GM03348 (cell line): ENCODE results near the gene DNAH17.
A peak's percentile ranks its signal among the peaks of the same experiment; 100 is the strongest.

Experiments
- DNase-seq: peaks from one replicate; pipeline ENCODE4 v3.0.0; 2012; ENCODE audit warnings: low spot score

DNAH17 gene

DNA sequence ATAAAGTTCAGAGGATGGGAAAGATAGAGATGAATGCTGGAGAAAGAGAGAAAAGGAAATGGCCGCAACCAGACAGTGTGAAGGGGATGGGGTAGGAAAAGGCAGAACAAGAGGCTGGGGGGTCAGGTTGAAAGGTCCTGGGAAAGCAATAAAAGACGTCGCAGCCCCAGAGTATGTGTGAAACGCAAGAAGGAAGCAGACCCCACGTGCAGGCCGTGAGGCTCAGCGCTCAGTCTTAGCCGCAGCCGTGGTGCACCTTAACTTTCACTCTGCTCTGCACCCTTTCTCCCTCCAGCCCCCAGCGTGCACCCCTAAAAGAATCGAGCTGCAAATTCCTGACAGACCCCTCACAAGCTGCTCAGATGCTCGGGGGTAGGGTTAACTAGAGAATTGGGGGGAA is 1.9 kb downstream of the DNAH17 start:
- no peak for DNase-seq

DNA sequence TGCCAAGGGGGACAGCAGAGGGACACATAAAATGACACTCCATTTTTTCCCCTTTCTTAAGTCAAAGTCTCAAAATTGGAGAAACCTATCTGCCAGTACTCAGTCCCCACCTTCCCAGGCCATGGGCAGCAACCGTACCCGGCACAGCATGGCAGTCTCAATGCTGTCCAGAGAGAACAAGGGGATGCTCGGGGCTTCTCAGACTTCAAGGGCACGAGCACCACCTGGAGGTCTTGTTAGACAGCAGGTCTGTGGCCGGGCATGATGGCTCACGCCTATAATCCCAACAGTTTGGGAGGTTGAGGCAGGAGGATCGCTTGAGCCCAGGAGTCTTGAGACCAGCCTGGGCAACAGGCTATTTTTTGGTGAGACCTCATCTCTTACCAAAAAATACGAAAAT is 3.2 kb downstream of the DNAH17 start:
- DNase-seq, result no peak

GRCh38 chr17:78572239-78573205 is 4.7 kb downstream of the DNAH17 start:
- no peak for DNase-seq

DNA sequence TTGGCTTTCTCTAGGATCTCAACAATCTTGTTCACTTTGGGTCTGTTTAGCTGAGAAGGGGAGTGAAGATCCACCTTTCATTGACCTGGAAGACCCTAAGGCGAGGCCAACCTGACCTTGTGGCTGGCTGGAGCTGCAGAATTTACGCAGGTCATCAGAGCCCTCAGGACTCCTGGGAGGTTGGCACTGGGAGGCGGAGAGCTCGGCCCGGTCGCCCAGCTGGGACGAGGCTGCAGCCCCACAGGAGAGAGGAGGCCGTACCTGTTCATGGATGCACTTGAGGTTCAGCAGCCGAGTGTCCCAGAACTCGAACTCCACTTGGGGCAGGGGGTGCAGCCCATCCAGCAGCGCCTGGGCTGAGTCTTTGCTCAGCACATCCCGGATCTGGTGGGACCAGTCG is 5.9 kb downstream of the DNAH17 start:
- DNase-seq, result no peak

DNA sequence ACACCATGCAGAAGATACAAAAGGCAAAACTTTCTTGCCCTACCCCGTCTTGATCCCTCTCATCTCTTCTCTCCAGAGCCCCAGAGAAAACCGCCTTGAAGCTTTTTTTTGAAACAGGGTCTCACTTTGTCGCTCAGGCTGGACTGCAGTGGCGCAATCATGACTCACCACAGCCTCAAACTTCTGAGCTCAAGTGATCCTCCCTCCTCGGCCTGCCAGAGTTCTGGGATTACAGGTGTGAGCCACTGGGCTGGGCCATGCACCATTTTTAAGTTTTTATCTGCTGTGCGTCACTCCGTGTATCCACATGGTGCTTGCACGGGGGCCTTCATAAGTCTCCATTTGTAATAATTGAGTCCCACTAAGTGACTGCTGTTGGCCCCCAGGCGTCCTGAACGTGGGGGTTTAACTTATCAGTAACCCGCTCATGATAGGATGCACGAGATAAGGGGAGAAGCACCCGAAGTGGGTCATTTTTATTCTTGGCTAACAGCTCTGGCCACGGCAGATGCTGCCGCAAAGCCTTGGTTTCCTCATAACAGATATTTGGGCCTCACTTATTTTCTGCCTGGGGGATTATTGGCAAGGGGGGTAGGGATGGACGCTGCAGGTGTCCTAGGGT is 8.6 kb downstream of the DNAH17 start:
- no peak for DNase-seq

- no peak for DNase-seq
These were observed 9.2 kb downstream of the DNAH17 start for GRCh38 chr17:78567991-78568390.

DNA sequence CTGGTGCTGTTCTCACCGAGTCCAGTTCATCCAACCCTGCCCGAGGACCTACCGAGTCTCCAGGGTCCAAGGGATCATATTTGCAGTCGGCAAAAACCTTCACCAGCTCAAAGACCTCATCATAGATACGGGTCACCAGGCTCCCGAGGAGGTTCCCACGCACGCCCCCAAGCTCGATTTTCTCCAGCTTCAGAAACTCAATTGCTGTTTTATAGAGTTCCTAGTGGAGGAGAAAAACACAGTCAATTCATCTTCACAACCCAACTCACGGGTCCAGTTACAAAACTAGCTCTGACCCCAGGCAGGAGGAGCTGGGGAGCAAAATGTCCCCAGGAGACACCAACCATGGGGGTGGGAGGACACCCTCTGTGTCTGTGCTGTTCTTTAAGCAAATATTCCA is 10.2 kb downstream of the DNAH17 start:
- no peak for DNase-seq

GRCh38 chr17:78563189-78564145 is 13.7 kb downstream of the DNAH17 start:
- no peak for DNase-seq

DNA sequence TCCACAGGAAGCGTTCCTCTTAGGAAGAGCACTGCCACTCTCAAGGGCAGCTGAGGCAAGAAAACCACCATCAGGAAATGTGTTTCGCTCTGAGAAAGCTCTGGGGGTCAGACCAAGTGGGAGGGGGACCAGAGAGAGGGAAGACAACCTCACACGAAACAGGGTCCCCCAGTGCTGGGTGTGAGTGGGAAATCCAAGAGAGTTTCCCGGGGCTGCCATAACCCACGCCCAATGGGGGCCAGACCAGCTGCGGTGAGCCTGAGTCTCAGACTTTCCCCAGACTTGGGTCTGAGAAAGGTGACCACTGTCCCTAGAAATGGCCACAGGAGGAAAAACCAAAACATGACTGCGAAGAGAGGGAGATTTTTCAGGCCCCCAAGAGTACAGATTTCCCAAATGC is 14.5 kb downstream of the DNAH17 start:
- DNase-seq, result no peak

DNA sequence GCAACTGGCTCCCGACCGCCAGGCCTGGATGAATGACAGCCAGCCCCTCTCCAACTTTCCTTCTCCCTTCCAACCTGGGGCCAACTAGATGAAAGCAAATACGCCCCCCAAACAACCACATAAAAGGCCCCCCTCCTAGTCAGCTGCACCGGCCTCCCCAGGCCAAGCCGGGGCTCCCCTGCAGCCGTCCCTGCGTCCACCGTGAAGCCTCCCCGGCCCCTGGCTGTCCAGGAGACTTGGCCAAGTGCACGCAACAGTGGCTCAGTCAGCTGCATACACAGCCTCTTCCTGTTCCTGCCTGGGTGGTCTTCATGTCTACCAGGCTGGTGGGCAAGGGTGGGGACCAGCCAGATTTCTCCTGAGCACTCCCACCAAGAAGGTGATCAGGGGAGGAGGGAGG is 16.0 kb downstream of the DNAH17 start:
- DNase-seq, result no peak

- no peak for DNase-seq
These were observed 16.5 kb downstream of the DNAH17 start for GRCh38 chr17:78560731-78561130.

DNA sequence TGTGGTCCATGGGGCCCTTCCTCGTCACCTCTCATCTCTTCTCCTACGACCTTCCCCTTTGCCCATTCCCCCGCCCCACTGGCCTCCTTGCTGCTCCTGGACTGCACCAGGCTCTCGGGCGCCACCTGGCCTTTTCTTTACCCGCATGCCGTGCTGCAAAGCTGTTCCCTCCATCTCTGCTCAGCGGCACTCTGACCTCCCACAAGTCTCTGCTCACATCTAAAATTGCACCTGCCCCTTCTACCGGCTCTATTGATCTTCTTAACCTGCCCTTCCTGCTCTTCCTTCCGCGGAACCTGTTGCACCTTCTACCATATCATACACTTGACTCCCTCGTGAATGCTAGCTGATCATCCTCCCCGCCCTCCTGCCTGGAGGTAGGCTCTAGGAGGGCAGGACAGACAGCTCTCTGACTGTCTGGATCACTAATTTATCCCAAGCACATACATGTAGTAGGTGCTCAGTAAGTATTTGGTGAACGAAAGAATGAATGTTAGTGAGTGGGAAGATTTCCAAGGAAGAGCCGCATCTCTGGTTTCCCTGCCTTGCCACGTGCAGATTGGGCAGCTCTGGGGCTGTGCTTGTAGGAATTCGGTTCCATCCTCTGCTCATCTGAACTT is 17.3 kb downstream of the DNAH17 start:
- DNase-seq, result no peak

DNA sequence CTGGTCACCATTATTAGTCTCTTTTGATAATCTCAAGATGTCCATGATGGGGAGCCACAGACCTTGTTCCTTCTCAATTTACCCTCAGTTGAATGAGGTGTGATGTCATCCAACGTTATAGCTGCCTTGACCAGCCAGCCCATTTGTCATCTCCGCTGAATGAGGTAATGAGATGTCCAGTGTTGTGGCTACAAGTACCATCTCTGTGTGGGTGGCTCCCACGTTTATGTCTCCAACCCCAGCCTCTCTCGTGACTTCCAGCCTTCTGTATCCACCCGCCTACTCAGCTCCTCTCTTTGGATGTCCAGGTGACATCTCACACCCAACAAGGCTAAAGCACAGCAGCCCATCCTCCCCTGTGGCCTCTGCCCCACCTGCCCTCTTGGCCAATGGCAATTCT is 18.2 kb downstream of the DNAH17 start:
- DNase-seq, result no peak

- DNase-seq, result peak; percentile 42
These were observed 18.9 kb downstream of the DNAH17 start for GRCh38 chr17:78558181-78558850.

DNA sequence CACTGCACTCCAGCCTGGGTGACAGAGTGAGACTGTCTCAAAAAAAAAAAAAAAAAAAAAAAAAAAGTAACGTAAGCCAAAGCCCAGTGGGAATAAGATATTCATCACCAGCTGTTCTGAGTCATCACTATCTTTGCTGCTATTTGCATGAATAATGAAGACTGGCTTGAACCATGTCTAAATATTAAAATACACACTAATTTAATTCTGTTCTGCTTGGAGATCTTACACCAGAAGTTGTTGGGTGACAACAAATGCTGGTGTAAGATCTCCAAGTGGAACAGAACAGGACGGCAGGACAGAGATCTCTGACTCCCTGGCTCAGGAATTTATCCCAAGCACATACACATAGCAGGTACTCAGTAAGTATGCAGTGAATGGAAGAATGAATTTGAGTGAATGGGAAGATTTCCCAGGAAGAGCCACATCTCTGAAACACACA is 19.6 kb downstream of the DNAH17 start:
- DNase-seq, result peak; percentile 85

GRCh38 chr17:78556812-78557211 is 20.4 kb downstream of the DNAH17 start:
- no peak for DNase-seq

- no peak for DNase-seq
These were observed 21.3 kb downstream of the DNAH17 start for GRCh38 chr17:78555746-78556401.

GRCh38 chr17:78550464-78550863 is 26.7 kb downstream of the DNAH17 start:
- DNase-seq, result no peak

- no peak for DNase-seq
These were observed 28.5 kb downstream of the DNAH17 start for GRCh38 chr17:78548725-78549124.

DNA sequence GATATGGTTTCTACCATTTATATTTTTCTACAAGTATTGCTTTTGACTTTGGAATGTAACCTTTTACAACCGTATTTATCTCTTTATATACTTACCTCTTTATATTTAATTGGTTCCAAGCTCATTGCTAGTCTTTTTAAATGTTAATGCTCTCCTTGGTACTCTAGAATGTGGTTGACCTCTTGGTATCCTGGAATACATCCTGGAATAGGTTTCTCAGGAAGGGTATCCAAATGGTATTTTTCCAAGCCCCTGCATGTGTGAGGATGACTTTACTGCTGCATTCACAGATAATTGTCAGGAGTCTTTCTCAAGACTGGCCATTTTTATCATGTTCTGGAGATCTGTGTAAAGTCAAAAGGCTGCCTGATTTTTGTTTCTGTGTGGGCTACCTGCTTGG is 30.2 kb downstream of the DNAH17 start:
- DNase-seq, result no peak

- DNase-seq, result no peak
These were observed 30.7 kb downstream of the DNAH17 start for GRCh38 chr17:78546476-78546875.
